ENCODE measurements around the gene NAV3. TPM values are rescaled to one million over a fixed set of nuclear protein-coding genes. Genes with fewer than 3 reads are reported as not detected.

NAV3 gene
- total RNA-seq, 2 donors from 2014 or later, result 0.20 to 1.9 TPM

GRCh38 chr12:77891518-77892147 lies 60.9 kb downstream of the NAV3 start:
- WGBS, 2 experiments (ENCODE audit: insufficient coverage in 1 of 2, insufficient read length in 1 of 2), result 83 to 96% methylated on average over 3 of the region's 3 CpGs
- H3K9ac ChIP-seq (ENCODE audit: extremely low read depth, low read length, poor library complexity, severe bottlenecking), result no peak overlapping the region
- H3K4me1 ChIP-seq (ENCODE audit: control insufficient read depth, insufficient read depth, low read length), result no peaks in the 10 kb centered on the region
- no peak overlapping the region for H3K4me3 ChIP-seq (ENCODE audit: low read length)
- H3K4me3 Mint-ChIP-seq, result no peak overlapping the region
- H3K27ac Mint-ChIP-seq, result no peak overlapping the region
- no peaks in the 10 kb centered on the region for H3K9me3 Mint-ChIP-seq
- no peaks in the 10 kb centered on the region for H3K27me3 Mint-ChIP-seq (ENCODE audit: insufficient read depth)
- H3K27ac ChIP-seq (ENCODE audit: low read depth, low read length), result no peak overlapping the region
- peaks cover 5% of the 10 kb centered on the region for H3K4me1 Mint-ChIP-seq
- H3K9me3 ChIP-seq (ENCODE audit: control insufficient read depth, low read length), result no peaks in the 10 kb centered on the region
- DNase-seq, result no peak
- TF ChIP-seq CTCF (conservative IDR thresholded peaks at IDR 0.05), result no peak
- no peaks in the 10 kb centered on the region for H3K36me3 Mint-ChIP-seq (ENCODE audit: low read depth)
- H3K36me3 ChIP-seq (ENCODE audit: control insufficient read depth, insufficient read depth, low read length), result no peaks in the 10 kb centered on the region
- H3K27me3 ChIP-seq (ENCODE audit: control insufficient read depth, insufficient read depth, low read length, poor library complexity, severe bottlenecking), result no peaks in the 10 kb centered on the region

DNA sequence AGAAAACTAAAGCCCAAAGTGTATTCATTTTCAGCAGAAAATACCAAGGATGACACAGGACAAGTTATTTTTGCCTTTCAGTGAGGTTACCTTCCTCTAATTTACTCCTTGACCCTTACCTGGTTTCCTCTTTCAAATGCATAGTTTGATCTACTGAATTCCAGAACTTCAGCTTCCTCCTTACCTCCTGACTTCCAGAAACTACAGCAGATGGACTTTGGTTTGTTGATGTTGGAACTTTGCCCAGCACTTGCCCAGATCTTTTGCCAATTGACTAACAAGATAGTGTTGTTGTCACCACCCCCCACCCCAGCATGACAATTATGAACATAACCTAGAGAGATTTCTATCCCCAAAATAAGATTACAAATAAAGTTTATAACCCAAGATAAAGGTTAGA lies 63.2 kb downstream of the NAV3 start:
- Histone ChIP-seq H3K36me3 (ENCODE audit: control insufficient read depth, insufficient read depth, low read length) (no peaks in the 10 kb centered on the region), H3K27me3 (ENCODE audit: control insufficient read depth, insufficient read depth, low read length, poor library complexity, severe bottlenecking) (no peaks in the 10 kb centered on the region), H3K4me1 (ENCODE audit: control insufficient read depth, insufficient read depth, low read length) (no peaks in the 10 kb centered on the region), H3K4me3 (ENCODE audit: low read length) (no peak overlapping the region), H3K9me3 (ENCODE audit: control insufficient read depth, low read length) (no peaks in the 10 kb centered on the region), H3K9ac (ENCODE audit: extremely low read depth, low read length, poor library complexity, severe bottlenecking) (no peak overlapping the region), H3K27ac (ENCODE audit: low read depth, low read length) (no peak overlapping the region)
- H3K27me3 Mint-ChIP-seq (ENCODE audit: insufficient read depth), result no peaks in the 10 kb centered on the region
- no peak overlapping the region for H3K4me3 Mint-ChIP-seq
- H3K36me3 Mint-ChIP-seq (ENCODE audit: low read depth), result no peaks in the 10 kb centered on the region
- H3K9me3 Mint-ChIP-seq, result no peaks in the 10 kb centered on the region
- H3K27ac Mint-ChIP-seq, result peak overlapping the region; percentile 8
- no peak for TF ChIP-seq CTCF (conservative IDR thresholded peaks at IDR 0.05)
- no peak for DNase-seq
- H3K4me1 Mint-ChIP-seq, result peaks cover 5% of the 10 kb centered on the region

DNA sequence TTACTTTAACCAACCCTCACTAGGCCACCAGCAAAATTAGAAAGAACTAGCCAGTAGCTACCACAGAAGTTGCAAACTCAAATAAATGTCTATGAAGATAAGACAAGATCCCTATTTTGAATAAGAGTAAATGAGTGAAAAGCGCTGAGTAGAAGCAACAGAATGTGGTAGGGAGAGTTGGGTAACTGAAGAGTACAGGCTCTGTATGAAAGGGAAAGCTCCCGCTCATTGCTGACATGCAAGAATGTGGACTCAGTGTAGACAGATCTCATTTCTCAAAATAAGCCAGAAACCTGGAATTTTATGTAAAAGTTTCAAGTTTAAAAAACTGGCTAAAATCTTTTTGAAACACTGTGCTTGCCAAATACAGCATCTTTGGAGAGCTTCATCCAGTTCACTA lies 63.9 kb downstream of the NAV3 start:
- Mint-ChIP-seq H3K4me1 (peaks cover 5% of the 10 kb centered on the region), H3K27me3 (ENCODE audit: insufficient read depth) (no peaks in the 10 kb centered on the region), H3K27ac (no peak overlapping the region), H3K4me3 (no peak overlapping the region), H3K9me3 (no peaks in the 10 kb centered on the region), H3K36me3 (ENCODE audit: low read depth) (no peaks in the 10 kb centered on the region)
- H3K9ac ChIP-seq (ENCODE audit: extremely low read depth, low read length, poor library complexity, severe bottlenecking), result no peak overlapping the region
- no peak for DNase-seq
- no peaks in the 10 kb centered on the region for H3K36me3 ChIP-seq (ENCODE audit: control insufficient read depth, insufficient read depth, low read length)
- no peak for TF ChIP-seq CTCF (conservative IDR thresholded peaks at IDR 0.05)
- H3K4me3 ChIP-seq (ENCODE audit: low read length), result no peak overlapping the region
- no peaks in the 10 kb centered on the region for H3K27me3 ChIP-seq (ENCODE audit: control insufficient read depth, insufficient read depth, low read length, poor library complexity, severe bottlenecking)
- no peaks in the 10 kb centered on the region for H3K4me1 ChIP-seq (ENCODE audit: control insufficient read depth, insufficient read depth, low read length)
- 72 to 77% methylated on average over 2 of the region's 2 CpGs for WGBS, 2 experiments (ENCODE audit: insufficient coverage in 1 of 2, insufficient read length in 1 of 2)
- H3K27ac ChIP-seq (ENCODE audit: low read depth, low read length), result no peak overlapping the region
- H3K9me3 ChIP-seq (ENCODE audit: control insufficient read depth, low read length), result no peaks in the 10 kb centered on the region
